IMR-90 (cell line): ENCODE results near the gene LAMB1. TPM values are rescaled to one million over a fixed set of nuclear protein-coding genes. Genes with fewer than 3 reads are reported as not detected.

ENCODE experiments used
- ATAC-seq: fragments of 200-7000 bp; cut with Tn5 transposase; 2 replicates; pipeline ENCODE4 v1.9.1; 2020; ENCODE audit warnings: low read depth, mild to moderate bottlenecking, moderate library complexity
- BruUV-seq: library from RNA; stranded (reverse); fragments of 400-500 nt; replicated peaks from 2 replicates; lab custom pipeline; 2021; lab: Mats Ljungman, UMichigan
- CTCF ChIA-PET: fragments of 300-600 bp; formaldehyde crosslinking; extraction: SDS; loops from one replicate; lab custom pipeline; 2021; ENCODE audit warnings: antibody characterized with exemption; lab: Yijun Ruan, JAX
- POLR2A ChIA-PET: fragments of 300-600 bp; sonication (Branson Sonifier 250); formaldehyde crosslinking; loops from one replicate; lab custom pipeline; 2022; ENCODE audit warnings: antibody characterized with exemption; ENCODE audit not compliant: unreplicated experiment; lab: Charles Lee
- DNase-seq: peaks from one replicate; pipeline ENCODE4 v3.0.0; 2013
- H2AFZ ChIP-seq: replicated peaks from 2 replicates; pipeline ENCODE3; 2013; ENCODE audit warnings: low read length, mild to moderate bottlenecking; ENCODE audit not compliant: poor library complexity
- H2AK5ac ChIP-seq: 2 replicates; pipeline ENCODE4 v1.6.1; 2013; ENCODE audit warnings: low read depth, low read length, inconsistent platforms
- H2AK9ac ChIP-seq: replicated peaks from 2 replicates; pipeline ENCODE3; 2013; ENCODE audit warnings: mild to moderate bottlenecking, low read depth, low read length, moderate library complexity; ENCODE audit not compliant: poor library complexity
- H2BK120ac ChIP-seq: 2 replicates; pipeline ENCODE4 v1.6.1; 2013; ENCODE audit warnings: low read depth, low read length, inconsistent platforms
- H2BK15ac ChIP-seq: 3 replicates; pipeline ENCODE4 v1.6.1; 2013; ENCODE audit warnings: low read depth, low read length, inconsistent platforms
- H2BK20ac ChIP-seq: 2 replicates; pipeline ENCODE4 v1.6.1; 2013; ENCODE audit warnings: low read depth, mild to moderate bottlenecking, inconsistent platforms, low read length, moderate library complexity
- H2BK5ac ChIP-seq: 2 replicates; pipeline ENCODE4 v1.6.1; 2013; ENCODE audit warnings: mild to moderate bottlenecking, low read depth, low read length, inconsistent platforms; ENCODE audit not compliant: poor library complexity, severe bottlenecking
- H3K14ac ChIP-seq: replicated peaks from 2 replicates; pipeline ENCODE4 v1.6.1; 2013; ENCODE audit warnings: low read depth, low read length, inconsistent platforms
- H3K18ac ChIP-seq: 2 replicates; pipeline ENCODE4 v1.6.1; 2013; ENCODE audit warnings: low read depth, low read length, control low read depth
- H3K23ac ChIP-seq: 2 replicates; pipeline ENCODE4 v1.6.1; 2013; ENCODE audit warnings: low read depth, low read length, inconsistent platforms
- H3K27ac ChIP-seq: 2 replicates; pipeline ENCODE4 v1.5.1; 2013; ENCODE audit warnings: mild to moderate bottlenecking, control low read depth, low read length; ENCODE audit not compliant: insufficient read depth
- H3K27me3 ChIP-seq: 2 replicates; pipeline ENCODE4 v1.6.1; 2013; ENCODE audit warnings: low read length; ENCODE audit not compliant: control insufficient read depth, insufficient read depth
- H3K36me3 ChIP-seq: 2 replicates; pipeline ENCODE4 v1.6.1; 2013; ENCODE audit warnings: low read length, mixed read lengths; ENCODE audit not compliant: control insufficient read depth, insufficient read depth
- H3K4ac ChIP-seq: 2 replicates; pipeline ENCODE4 v1.6.1; 2013; ENCODE audit warnings: low read depth, low read length, inconsistent platforms
- H3K4me1 ChIP-seq: 2 replicates; pipeline ENCODE4 v1.6.1; 2013; ENCODE audit warnings: low read length, mixed read lengths; ENCODE audit not compliant: control insufficient read depth, insufficient read depth
- H3K4me2 ChIP-seq: 2 replicates; pipeline ENCODE4 v1.6.1; 2013; ENCODE audit warnings: low read depth, mild to moderate bottlenecking, control low read depth, low read length, moderate library complexity
- H3K4me3 ChIP-seq: 2 replicates; pipeline ENCODE4 v1.5.1; 2013; ENCODE audit warnings: low read depth, mild to moderate bottlenecking, control low read depth, low read length, moderate library complexity; ENCODE audit not compliant: insufficient read depth
- H3K56ac ChIP-seq: 2 replicates; pipeline ENCODE4 v1.6.1; 2013; ENCODE audit warnings: low read length, inconsistent platforms; ENCODE audit not compliant: insufficient read depth; ENCODE audit errors: extremely low read depth
- H3K79me1 ChIP-seq, 2 experiments: 2 replicates each; pipeline ENCODE4 v1.6.1; 2013; ENCODE audit warnings: low read length in 2 of 2, inconsistent platforms in 1 of 2, low read depth in 1 of 2
- H3K9ac ChIP-seq: 2 replicates; pipeline ENCODE4 v1.6.1; 2013; ENCODE audit warnings: low read depth, low read length, control low read depth
- H3K9me1 ChIP-seq: 2 replicates; pipeline ENCODE4 v1.6.1; 2013; ENCODE audit warnings: low read length, inconsistent platforms; ENCODE audit not compliant: insufficient read depth
- H3K9me3 ChIP-seq: 2 replicates; pipeline ENCODE4 v1.6.1; 2013; ENCODE audit warnings: low read length; ENCODE audit not compliant: control insufficient read depth, insufficient read depth
- H4K20me1 ChIP-seq: 2 replicates; pipeline ENCODE4 v1.6.1; 2013; ENCODE audit warnings: low read length, inconsistent platforms; ENCODE audit not compliant: insufficient read depth
- H4K5ac ChIP-seq: 2 replicates; pipeline ENCODE4 v1.6.1; 2013; ENCODE audit warnings: mild to moderate bottlenecking, low read depth, low read length, control low read depth
- H4K8ac ChIP-seq, 2 experiments: 2 replicates each; pipeline ENCODE4 v1.6.1; 2013; ENCODE audit warnings: low read depth in 2 of 2, low read length in 2 of 2, control low read depth in 1 of 2, inconsistent platforms in 1 of 2
- H4K91ac ChIP-seq: 2 replicates; pipeline ENCODE4 v1.6.1; 2013; ENCODE audit warnings: low read depth, low read length, inconsistent platforms; ENCODE audit not compliant: insufficient read depth
- CHD1 ChIP-seq: IDR thresholded peaks from 2 replicates; pipeline ENCODE4 v1.6.1; 2012; ENCODE audit warnings: low read depth, low read length, improper control_type of control experiment
- ELK1 ChIP-seq: fragments of 150-350 bp; IDR thresholded peaks from 2 replicates; pipeline ENCODE4 v1.6.1; 2016; ENCODE audit warnings: low read depth, mild to moderate bottlenecking, low read length, moderate library complexity, borderline replicate concordance
- WGBS, 2 experiments: methylation state at CpG; one replicate each; pipeline versions ENCODE4 v1.1.5 to v1.1.7; 2013; ENCODE audit warnings: missing lambda C conversion rate in 2 of 2; ENCODE audit not compliant: insufficient read length in 1 of 2; ENCODE audit errors: extremely low coverage in 2 of 2; 5-methylcytosine and 5-hydroxymethylcytosine counted together
- dilution Hi-C: fragments of 300-500 bp; cut with HindIII; formaldehyde crosslinking; loops from one replicate; pipeline ENCODE4 v1.14.3; 2018; ENCODE audit warnings: low sequenced_read_pairs; ENCODE audit not compliant: unreplicated experiment
- in situ Hi-C: fragments of 300-500 bp; cut with MboI; formaldehyde crosslinking; loops from 3 replicates; pipeline ENCODE4 v1.14.3; 2019; ENCODE audit warnings: low sequenced_read_pairs, inconsistent platforms, mixed read lengths
- intact Hi-C: fragments of 100-400 bp; cut with micrococcal nuclease; formaldehyde crosslinking; loops from 2 replicates; pipeline ENCODE4 v1.10.0; 2022
- microRNA-seq, 2 experiments: library from miRNA; stranded (forward) in 1 of 2; unstranded in 1 of 2; fragments of 10-50 nt in 1 of 2; fragments of <30 nt in 1 of 2; gene quantifications in 1 of 2; microRNA quantifications in 1 of 2; one replicate each; pipeline versions ENCODE3 to v1.1.0; 2013 to 2020; ENCODE audit not compliant: insufficient read depth in 1 of 2, insufficient read length in 1 of 2, unreplicated experiment in 1 of 2
- polyA plus RNA-seq, 3 experiments: library from polyadenylated mRNA; depleted of rRNA; stranded (reverse); fragments of >200 nt; gene quantifications; 2 replicates each; pipeline ENCODE4 v1.2.3, GENCODE V29; 2012; ENCODE audit warnings: low replicate concordance in 1 of 3
- small RNA-seq, 5 experiments: library from RNA; depleted of rRNA; stranded (forward); fragments of <200 nt; gene quantifications; one replicate each; pipeline ENCODE3, GENCODE V24; 2012
- total RNA-seq: library from RNA; depleted of rRNA; stranded (reverse); fragments of >200 nt; gene quantifications from 2 replicates; pipeline ENCODE4 v1.2.3, GENCODE V29; 2012; rRNA removed

Gene LAMB1
- total and polyA plus RNA-seq, 2 of the 4 experiments (the other 2 are of a cell fraction), result 114 to 117 TPM

GRCh38 chr7:107874605-107875446 is 128.1 kb downstream of the LAMB1 start (continued):
- TF ChIP-seq ELK1, result no peak

- Histone ChIP-seq H2BK120ac (no peak overlapping the region), H2BK20ac (no peak overlapping the region), H4K20me1 (no peaks in the 10 kb centered on the region), H2BK15ac (no peak overlapping the region), H3K56ac (no peak overlapping the region), H4K5ac (no peak overlapping the region), H3K9me1 (no peaks in the 10 kb centered on the region), H3K9me3 (no peaks in the 10 kb centered on the region), H3K36me3 (no peaks in the 10 kb centered on the region), H2BK5ac (no peak overlapping the region), H3K4ac (no peak overlapping the region), H3K4me3 (no peak overlapping the region), H3K9ac (no peak overlapping the region), H3K27ac (no peak overlapping the region), H3K18ac (no peak overlapping the region), H3K4me2 (no peak overlapping the region), H3K4me1 (no peaks in the 10 kb centered on the region), H3K79me1 (no peaks in the 10 kb centered on the region), H2AK9ac (peak overlapping the region; percentile 55), H4K91ac (no peak overlapping the region), H2AFZ (peak overlapping the region; percentile 21), H3K14ac (no peak overlapping the region), H3K27me3 (peaks cover 15% of the 10 kb centered on the region), H4K8ac (no peak overlapping the region), H2AK5ac (no peak overlapping the region), H3K23ac (0 out of 2 replicates have a peak overlapping the region, but pooled peaks have one; percentile 24)
- POLR2A ChIA-PET, result no interaction called here
- dilution Hi-C loops (no loop called here), intact Hi-C loops (loop anchor here (1.0 to 10.0 kb wide), 3 partner anchors 131 to 669 kb away; no protein-coding TSS in a partner anchor), in situ Hi-C loops (loop anchor here (5.0 to 10.0 kb wide), 2 partner anchors 129 to 412 kb away; partner anchors contain the start of gene CBLL1)
- no TSS peak for BruUV-seq
- no CpG with 5 or more reads among the region's 2 CpGs for whole genome bisulfite sequencing, 2 experiments
- CTCF ChIA-PET, result interaction anchor here (1.2 to 1.3 kb wide), 3 partner anchors 16 to 411 kb away, joined by 4 to 13 read pairs (median 12); partner anchors contain the start of gene CBLL1
- no peak for TF ChIP-seq CHD1
- no peak for DNase-seq
- no peak for ATAC-seq
Observed at GRCh38 chr7:107874111-107874510, 128.8 kb downstream of the LAMB1 start.

Small RNA genes within 50 kb of the gene (microRNA-seq; reads per million reads assigned to microRNA genes)
- not detected for gene RF00012 (ENCODE audit: insufficient read depth, insufficient read length)

Small RNA genes within 50 kb of the gene (small RNA-seq; reads per million reads assigned to genes)
- gene RF00012, result 0 to 0.04 (median 0) reads per million in 5 experiments

Other genes with a start within 250 kb of the LAMB1 start
- gene SLC26A3, start 199.9 kb downstream of the LAMB1 start, total RNA-seq, result not detected in 2 replicates
- gene SLC26A3, start 199.9 kb downstream of the LAMB1 start, polyA plus RNA-seq (2012; rRNA removed), result not detected in 2 replicates
- gene DLD, start 112.0 kb downstream of the LAMB1 start, total RNA-seq, result 120 and 361 TPM in 2 replicates
- gene DLD, start 112.0 kb downstream of the LAMB1 start, polyA plus RNA-seq (2012; rRNA removed), result 86.2 and 121 TPM in 2 replicates
- under 0.01 and 0.18 TPM in 2 replicates for gene LAMB4, start 127.2 kb upstream of the LAMB1 start, total RNA-seq
- 0.12 and 0.13 TPM in 2 replicates for gene LAMB4, start 127.2 kb upstream of the LAMB1 start, polyA plus RNA-seq (2012; rRNA removed)